ENCODE results near the gene USP48.

The USP48 gene

GRCh38 chr1:21650400-21650799, 132.5 kb downstream of the USP48 start:
- no peak for DNase-seq

GRCh38 chr1:21649315-21649714, 133.6 kb downstream of the USP48 start:
- no peak for DNase-seq

GRCh38 chr1:21648791-21649190, 134.2 kb downstream of the USP48 start:
- DNase-seq: no peak

- DNase-seq: no peak
Observed at GRCh38 chr1:21648352-21648730, 134.6 kb downstream of the USP48 start.

- peak; percentile 70 for DNase-seq
Observed at GRCh38 chr1:21647431-21648351, 135.3 kb downstream of the USP48 start.

GRCh38 chr1:21645550-21645949, 137.4 kb downstream of the USP48 start:
- no peak for DNase-seq

- DNase-seq: no peak
Observed at GRCh38 chr1:21644906-21645305, 138.0 kb downstream of the USP48 start.

GRCh38 chr1:21644348-21644747, 138.6 kb downstream of the USP48 start:
- no peak for DNase-seq

- DNase-seq: no peak
Observed at GRCh38 chr1:21643624-21644023, 139.3 kb downstream of the USP48 start.

- no peak for DNase-seq
Observed at GRCh38 chr1:21641967-21642739, 140.8 kb downstream of the USP48 start.

- no peak for DNase-seq
Observed at GRCh38 chr1:21641537-21641936, 141.4 kb downstream of the USP48 start.

- no peak for DNase-seq
Observed at GRCh38 chr1:21641076-21641475, 141.9 kb downstream of the USP48 start.

- no peak for DNase-seq
Observed at GRCh38 chr1:21640653-21641052, 142.3 kb downstream of the USP48 start.

- DNase-seq: no peak
Observed at GRCh38 chr1:21639594-21640041, 143.3 kb downstream of the USP48 start.

GRCh38 chr1:21638531-21639341, 144.2 kb downstream of the USP48 start:
- DNase-seq: no peak

- no peak for DNase-seq
Observed at GRCh38 chr1:21637514-21637913, 145.4 kb downstream of the USP48 start.

- no peak for DNase-seq
Observed at GRCh38 chr1:21636029-21636428, 146.9 kb downstream of the USP48 start.

- no peak for DNase-seq
Observed at GRCh38 chr1:21634806-21635535, 148.0 kb downstream of the USP48 start.

- no peak for DNase-seq
Observed at GRCh38 chr1:21633992-21634805, 148.8 kb downstream of the USP48 start.

- DNase-seq: no peak
Observed at GRCh38 chr1:21633141-21633755, 149.7 kb downstream of the USP48 start.

Measured in femur (tissue), 1 donor.